IgD-negative memory B cell (primary cell): ENCODE results near the gene BCORL1. TPM values are rescaled to one million over a fixed set of nuclear protein-coding genes. Genes with fewer than 3 reads are reported as not detected.
A peak's percentile ranks its signal among the peaks of the same experiment; 100 is the strongest.

Source experiments
- H3K27ac Mint-ChIP-seq, 3 donors: one replicate each; pipeline ENCODE4 v1.8.0; 2020 to 2022; ENCODE audit warnings: mild to moderate bottlenecking in 3 of 3, mixed read lengths in 3 of 3, moderate library complexity in 1 of 3
- H3K27me3 Mint-ChIP-seq: one replicate; pipeline ENCODE4 v1.8.0; 2021; ENCODE audit warnings: mixed read lengths
- H3K36me3 Mint-ChIP-seq: one replicate; pipeline ENCODE4 v1.8.0; 2020; ENCODE audit warnings: mild to moderate bottlenecking, mixed read lengths
- H3K4me1 Mint-ChIP-seq, 3 donors: one replicate each; pipeline ENCODE4 v1.8.0; 2020 to 2022; ENCODE audit warnings: mixed read lengths in 3 of 3, mild to moderate bottlenecking in 1 of 3
- H3K4me3 Mint-ChIP-seq, 4 donors: one replicate each; pipeline ENCODE4 v1.8.0; 2020 to 2022; ENCODE audit warnings: mild to moderate bottlenecking in 4 of 4, mixed read lengths in 4 of 4, moderate library complexity in 3 of 4
- H3K9me3 Mint-ChIP-seq, 3 donors: one replicate each; pipeline ENCODE4 v1.8.0; 2020 to 2021; ENCODE audit warnings: mixed read lengths in 3 of 3, mild to moderate bottlenecking in 1 of 3
- polyA plus RNA-seq: library from polyadenylated mRNA; unstranded; fragments of 300-500 nt; fragmentation: Illumina TruSeq; gene quantifications from one replicate; pipeline ENCODE4 v1.2.3, GENCODE V29; 2021

Gene BCORL1
- polyA plus RNA-seq, 1 donor from 2014 or later: 3.2 TPM

DNA sequence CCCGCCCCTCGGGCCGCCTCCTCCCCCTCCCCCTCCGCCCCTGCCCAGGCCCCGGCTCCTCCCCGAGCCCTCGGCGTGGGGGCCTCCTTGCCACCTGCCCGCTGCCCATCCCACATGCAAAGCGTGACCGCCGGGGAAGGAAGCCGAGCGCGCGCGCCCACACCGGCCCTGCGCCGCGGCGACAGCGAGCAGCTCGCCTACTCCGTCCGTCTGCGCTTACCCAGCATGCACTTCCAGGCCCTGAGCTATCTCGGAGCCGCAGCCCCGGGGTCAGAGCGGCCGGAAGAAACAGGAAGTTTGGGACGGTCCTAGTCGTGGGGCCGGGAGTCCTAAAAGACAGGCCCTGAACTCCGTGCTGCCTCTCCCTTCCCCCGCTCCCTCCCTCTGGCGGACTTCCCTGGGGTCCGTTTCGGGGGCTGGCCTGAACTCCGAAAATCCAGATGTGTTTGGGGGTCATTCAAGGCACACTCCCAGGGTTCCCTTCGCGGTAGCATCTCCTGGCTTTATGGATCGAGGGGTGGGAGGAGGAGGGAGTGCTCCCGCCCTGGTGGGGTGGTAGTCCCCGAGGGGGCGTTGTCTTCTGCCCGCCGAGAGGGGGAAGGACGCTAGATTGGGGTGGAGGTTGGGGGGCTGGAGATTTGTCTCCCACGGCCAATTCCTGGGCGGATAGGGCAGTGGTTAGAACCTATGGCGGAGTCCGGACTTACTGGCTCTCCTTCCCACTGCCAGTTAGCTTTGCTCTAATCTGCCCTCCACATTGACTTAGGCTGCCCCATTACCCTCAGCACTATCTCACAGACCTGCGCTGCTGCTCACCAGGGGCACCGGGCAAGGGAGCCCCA is 25.0 kb upstream of the BCORL1 start:
- peaks cover 2% of the 10 kb centered on the region for H3K27me3 Mint-ChIP-seq
- no peaks in the 10 kb centered on the region for H3K9me3 Mint-ChIP-seq
- peak overlapping the region; percentile 68 to 90 (median 74) for H3K4me3 Mint-ChIP-seq
- peaks cover 2% of the 10 kb centered on the region for H3K36me3 Mint-ChIP-seq
- peak overlapping the region; percentile 7 to 67 (median 46) for H3K27ac Mint-ChIP-seq
- H3K4me1 Mint-ChIP-seq: peaks cover 13 to 27% (median 20%) of the 10 kb centered on the region in 3 donors

DNA sequence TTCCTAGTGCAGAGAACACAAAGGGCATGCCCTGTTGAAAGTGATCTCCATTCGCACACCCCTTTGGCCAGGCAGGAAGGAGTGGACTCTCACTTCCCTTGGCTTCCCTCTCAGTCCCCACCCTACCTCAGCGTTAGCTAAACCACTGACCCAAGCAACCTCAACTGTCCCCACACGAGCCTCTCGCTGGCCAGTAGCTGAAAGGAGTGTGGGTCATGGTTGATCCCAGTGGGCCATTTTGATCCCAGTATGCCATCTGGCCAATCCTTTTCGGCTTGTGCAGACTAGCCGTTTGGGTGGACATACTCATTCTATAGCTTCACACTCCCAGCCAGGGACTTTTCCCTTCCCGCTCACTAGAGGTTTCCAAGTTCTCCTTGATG is 24.4 kb upstream of the BCORL1 start:
- Mint-ChIP-seq H3K4me1 (peaks cover 10 to 26% (median 16%) of the 10 kb centered on the region in 3 donors), H3K4me3 (peak overlapping the region; percentile 68 to 90 (median 74)), H3K27ac (peak overlapping the region in 2 of 3 donors; percentile 7 to 67), H3K9me3 (no peaks in the 10 kb centered on the region), H3K27me3 (no peaks in the 10 kb centered on the region), H3K36me3 (no peaks in the 10 kb centered on the region)

GRCh38 chrX:129958814-129959492 is 23.5 kb upstream of the BCORL1 start:
- H3K9me3 Mint-ChIP-seq: no peaks in the 10 kb centered on the region
- no peaks in the 10 kb centered on the region for H3K27me3 Mint-ChIP-seq
- H3K4me3 Mint-ChIP-seq: peak overlapping the region in 1 of 4 donors; percentile 20
- peaks cover 10 to 24% (median 16%) of the 10 kb centered on the region in 3 donors for H3K4me1 Mint-ChIP-seq
- no peaks in the 10 kb centered on the region for H3K36me3 Mint-ChIP-seq
- peak overlapping the region in 1 of 3 donors; percentile 67 for H3K27ac Mint-ChIP-seq

DNA sequence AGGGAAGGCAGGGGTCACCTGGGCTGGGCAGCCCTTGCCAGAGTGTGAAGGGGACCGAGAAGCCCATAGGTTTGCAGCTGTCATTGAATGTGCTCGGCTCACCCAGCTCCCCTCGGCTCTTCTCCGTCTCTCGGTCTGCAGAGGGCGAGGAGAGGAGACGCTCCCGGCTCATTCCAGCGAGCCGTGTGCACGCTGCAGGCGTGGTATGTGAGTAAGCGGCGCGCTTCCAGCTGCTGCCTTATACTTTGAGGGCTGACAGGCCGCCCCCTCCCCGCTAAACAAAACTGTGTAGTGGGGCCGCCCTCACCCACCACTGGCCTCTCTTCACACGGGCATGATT is 23.0 kb upstream of the BCORL1 start:
- Mint-ChIP-seq H3K9me3 (no peaks in the 10 kb centered on the region), H3K36me3 (no peaks in the 10 kb centered on the region), H3K27ac (no peak overlapping the region), H3K4me3 (no peak overlapping the region), H3K4me1 (peaks cover 10 to 19% (median 16%) of the 10 kb centered on the region in 3 donors), H3K27me3 (no peaks in the 10 kb centered on the region)

- Mint-ChIP-seq H3K36me3 (no peaks in the 10 kb centered on the region), H3K27ac (peak overlapping the region; percentile 41 to 85 (median 74)), H3K9me3 (no peaks in the 10 kb centered on the region), H3K4me3 (peak overlapping the region; percentile 70 to 85 (median 78)), H3K4me1 (peaks cover 10 to 15% (median 11%) of the 10 kb centered on the region in 3 donors), H3K27me3 (no peaks in the 10 kb centered on the region)
Observed at GRCh38 chrX:129961180-129962083, 21.0 kb upstream of the BCORL1 start.

DNA sequence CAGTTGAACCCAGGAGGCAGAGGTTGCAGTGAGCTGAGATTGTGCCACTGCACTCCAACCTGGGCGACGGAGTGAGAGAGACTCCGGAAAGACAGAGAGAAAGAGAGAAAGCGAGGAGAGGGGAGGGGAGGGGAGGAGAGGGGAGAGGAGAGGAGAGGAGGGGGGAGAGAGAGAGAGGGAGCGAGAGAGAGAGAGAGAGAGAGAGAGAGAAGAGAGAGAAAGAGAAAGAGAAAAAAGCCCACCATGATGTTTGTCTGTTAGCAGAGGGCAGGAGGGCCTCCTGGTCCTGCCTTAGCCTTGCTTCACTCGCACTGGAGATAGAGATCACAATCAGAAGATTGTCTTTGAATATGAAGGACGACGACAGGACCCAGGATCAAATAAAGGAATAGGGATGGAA is 18.7 kb upstream of the BCORL1 start:
- H3K4me1 Mint-ChIP-seq: peaks cover 4 to 11% (median 8%) of the 10 kb centered on the region in 3 donors
- no peaks in the 10 kb centered on the region for H3K27me3 Mint-ChIP-seq
- H3K9me3 Mint-ChIP-seq: no peaks in the 10 kb centered on the region
- H3K36me3 Mint-ChIP-seq: no peaks in the 10 kb centered on the region
- no peak overlapping the region for H3K4me3 Mint-ChIP-seq
- no peak overlapping the region for H3K27ac Mint-ChIP-seq

DNA sequence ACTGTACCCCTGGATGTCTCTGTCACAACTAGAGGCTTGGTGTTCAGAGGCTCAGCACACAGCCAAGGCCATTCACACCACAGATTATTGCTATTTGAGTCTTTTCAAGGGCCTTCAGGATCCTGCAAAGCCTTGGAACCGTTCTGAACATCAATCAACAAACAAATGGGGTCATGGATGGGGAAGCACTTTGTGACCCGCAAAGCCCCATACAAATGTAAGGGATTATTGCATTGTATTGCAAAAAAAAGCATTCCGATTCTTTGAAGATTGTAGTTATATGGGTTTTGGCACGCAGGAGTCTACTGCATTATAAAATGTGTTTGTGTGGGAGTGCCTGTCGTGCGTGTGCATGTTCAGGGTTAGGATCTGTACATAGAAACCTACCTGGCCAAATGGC is 17.3 kb upstream of the BCORL1 start:
- Mint-ChIP-seq H3K9me3 (no peaks in the 10 kb centered on the region), H3K36me3 (no peaks in the 10 kb centered on the region), H3K27me3 (no peaks in the 10 kb centered on the region), H3K4me3 (no peak overlapping the region), H3K27ac (no peak overlapping the region), H3K4me1 (peaks cover 4 to 11% (median 7%) of the 10 kb centered on the region in 3 donors)

GRCh38 chrX:129968968-129969367 is 13.5 kb upstream of the BCORL1 start:
- Mint-ChIP-seq H3K27ac (no peak overlapping the region), H3K9me3 (no peaks in the 10 kb centered on the region), H3K4me1 (no peaks in the 10 kb centered on the region), H3K4me3 (no peak overlapping the region), H3K36me3 (peaks cover 3% of the 10 kb centered on the region), H3K27me3 (peaks cover 5% of the 10 kb centered on the region)

DNA sequence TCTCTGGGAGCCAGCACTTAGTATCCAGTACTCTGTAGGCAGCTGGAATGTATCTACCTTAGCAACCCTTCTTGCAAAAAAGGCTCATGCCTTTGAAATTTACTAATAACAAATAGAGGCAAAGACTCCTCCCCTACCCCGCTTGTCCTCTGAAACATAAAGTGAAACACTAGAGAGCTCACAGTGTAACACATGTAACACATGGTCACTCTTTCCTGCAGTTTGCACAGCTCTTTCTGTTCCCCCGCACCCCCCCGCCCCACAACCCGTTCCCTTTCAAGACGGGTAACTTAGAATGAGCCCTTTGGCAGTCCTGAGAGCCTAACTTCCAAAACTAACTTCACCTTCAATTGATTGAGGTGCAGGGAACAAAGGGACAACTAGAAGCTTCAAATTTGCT is 6.0 kb upstream of the BCORL1 start:
- peaks cover 0 to 4% (median 2%) of the 10 kb centered on the region in 3 donors for H3K4me1 Mint-ChIP-seq

GRCh38 chrX:129979207-129979920 is 3.1 kb upstream of the BCORL1 start:
- Mint-ChIP-seq H3K27ac (peak overlapping the region in 2 of 3 donors; percentile 7 to 11), H3K27me3 (no peaks in the 10 kb centered on the region), H3K9me3 (no peaks in the 10 kb centered on the region), H3K4me3 (peak overlapping the region; percentile 15 to 83 (median 66)), H3K4me1 (peaks cover 0 to 4% (median 2%) of the 10 kb centered on the region in 3 donors), H3K36me3 (no peaks in the 10 kb centered on the region)

More for the DNA sequence above, 6.0 kb upstream of the BCORL1 start:
- Mint-ChIP-seq H3K36me3 (peaks cover 1% of the 10 kb centered on the region), H3K27ac (no peak overlapping the region), H3K4me3 (no peak overlapping the region), H3K9me3 (no peaks in the 10 kb centered on the region), H3K27me3 (peaks cover 6% of the 10 kb centered on the region)

DNA sequence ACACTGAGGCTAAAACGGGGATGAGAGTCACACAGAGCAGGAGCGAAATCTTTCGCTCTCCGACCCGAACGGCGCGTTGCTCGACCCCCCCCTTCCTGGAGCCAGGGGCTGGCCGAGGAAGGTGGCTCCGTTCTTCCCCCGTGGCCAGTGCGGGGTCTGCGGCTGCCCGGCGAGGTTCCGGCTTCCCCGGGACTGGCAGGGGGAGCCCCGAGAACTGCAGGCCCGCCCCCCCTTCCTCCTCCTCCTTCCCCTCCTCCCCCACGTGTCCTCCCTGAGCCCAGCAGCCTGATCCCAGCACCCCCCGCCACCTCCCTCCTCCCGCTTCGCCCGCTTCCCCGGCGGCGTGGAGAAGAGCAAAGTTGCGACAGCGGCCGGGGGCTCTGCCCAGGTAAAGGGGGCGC is 2.4 kb upstream of the BCORL1 start:
- H3K9me3 Mint-ChIP-seq: no peaks in the 10 kb centered on the region
- H3K27ac Mint-ChIP-seq: no peak overlapping the region
- peak overlapping the region in 2 of 4 donors; percentile 48 to 55 for H3K4me3 Mint-ChIP-seq
- H3K27me3 Mint-ChIP-seq: no peaks in the 10 kb centered on the region
- H3K36me3 Mint-ChIP-seq: no peaks in the 10 kb centered on the region
- peaks cover 2 to 7% (median 4%) of the 10 kb centered on the region in 3 donors for H3K4me1 Mint-ChIP-seq

GRCh38 chrX:129980540-129981199 is 1.8 kb upstream of the BCORL1 start:
- Mint-ChIP-seq H3K4me1 (peaks cover 2 to 11% (median 9%) of the 10 kb centered on the region in 3 donors), H3K27me3 (no peaks in the 10 kb centered on the region), H3K4me3 (peak overlapping the region in 1 of 4 donors; percentile 93), H3K36me3 (no peaks in the 10 kb centered on the region), H3K27ac (no peak overlapping the region), H3K9me3 (no peaks in the 10 kb centered on the region)

GRCh38 chrX:129981200-129981553 is 1.3 kb upstream of the BCORL1 start:
- Mint-ChIP-seq H3K9me3 (no peaks in the 10 kb centered on the region), H3K4me3 (peak overlapping the region in 1 of 4 donors; percentile 93), H3K4me1 (peaks cover 4 to 11% (median 9%) of the 10 kb centered on the region in 3 donors)

More at GRCh38 chrX:129981200-129981553, 1.3 kb upstream of the BCORL1 start:
- Mint-ChIP-seq H3K36me3 (no peaks in the 10 kb centered on the region), H3K27ac (peak overlapping the region in 1 of 3 donors; percentile 42), H3K27me3 (no peaks in the 10 kb centered on the region)
